Measurements from ENCODE around the gene TAF6.

DNA sequence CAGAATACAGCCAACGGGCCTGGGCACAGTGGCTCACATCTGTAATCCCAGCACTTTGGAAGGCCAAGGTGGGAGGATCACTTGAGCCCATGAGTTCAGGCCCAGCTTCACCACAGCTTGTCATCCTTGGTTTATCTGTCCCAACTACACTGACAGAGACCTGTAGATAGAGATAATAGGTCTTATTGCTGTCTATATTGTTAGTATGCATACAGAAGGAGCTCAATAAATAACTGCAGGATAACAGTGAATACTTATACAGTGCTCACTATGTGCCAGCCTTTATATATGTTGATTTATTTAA lies 1.5 kb upstream of the TAF6 start:
- TF ChIP-seq CTCF (IDR thresholded peaks at IDR 0.05; ENCODE audit: low read depth, low read length): no peak
- no peak for TF ChIP-seq EZH2phosphoT487 (IDR thresholded peaks at IDR 0.05; ENCODE audit: low read depth)

Data from OCI-LY3 (cell line).